Measurements from ENCODE around the gene TWF1.
"Not testable (repeated sequence)": the region's sequence is repeated elsewhere in the genome, so short reads cannot be mapped to it uniquely, and the experiment has no call there.

The TWF1 gene

DNA sequence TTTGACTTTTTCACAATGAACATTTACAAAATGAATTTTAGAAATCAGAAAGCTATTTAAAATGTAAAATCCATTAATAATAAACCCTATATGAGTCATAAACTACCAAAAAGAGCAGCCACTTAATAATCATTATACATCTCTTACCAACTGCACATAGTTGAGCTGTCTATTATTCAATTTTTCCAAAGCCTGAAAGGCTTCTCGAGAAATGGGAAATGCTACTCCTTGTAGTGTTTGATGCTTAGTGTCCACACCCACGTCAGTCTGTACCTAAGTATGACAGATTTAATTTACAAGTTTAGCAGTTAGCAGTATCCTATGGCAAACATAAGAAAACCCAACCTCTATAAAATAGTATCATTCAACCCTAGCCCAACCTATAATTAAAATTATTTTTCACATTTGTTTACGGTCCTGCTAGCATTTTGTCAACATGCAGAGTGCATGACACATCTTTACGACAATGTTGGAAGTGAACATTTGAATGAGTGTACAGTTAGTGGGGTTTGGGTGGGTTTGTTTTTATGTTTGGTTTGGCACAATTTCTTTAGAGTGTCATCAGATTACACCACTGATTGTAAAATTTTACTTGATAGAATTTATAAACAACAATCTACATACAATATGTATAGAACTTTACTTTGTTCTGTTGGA lies 8.4 kb downstream of the TWF1 start:
- DNase-seq = no peak

DNA sequence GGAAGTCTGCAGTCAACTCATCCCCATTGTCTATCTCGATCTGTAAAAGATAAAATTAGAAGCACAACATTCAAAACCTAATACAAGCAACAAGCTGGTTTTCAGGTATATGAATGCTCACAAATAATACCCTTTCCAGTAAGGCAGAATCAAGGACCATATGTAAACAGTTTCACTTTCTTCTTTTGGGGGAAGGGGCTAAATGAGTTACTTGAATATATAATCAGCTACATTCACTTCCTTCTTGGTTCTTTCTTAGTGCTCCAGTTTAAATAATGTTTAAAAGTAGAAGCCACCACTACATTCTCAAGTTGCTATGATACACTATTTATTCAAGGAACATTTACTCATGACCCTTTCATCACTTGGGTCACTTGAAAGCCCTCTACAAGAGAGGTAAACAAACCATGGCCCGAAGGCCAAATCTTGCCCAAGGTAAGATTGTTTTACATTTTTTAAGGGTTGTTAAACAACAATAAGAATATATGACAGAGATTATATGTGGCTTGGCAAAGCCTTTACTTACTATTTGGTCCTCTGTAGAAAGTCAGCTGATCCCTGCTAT lies 10.3 kb downstream of the TWF1 start:
- no peak for DNase-seq

DNA sequence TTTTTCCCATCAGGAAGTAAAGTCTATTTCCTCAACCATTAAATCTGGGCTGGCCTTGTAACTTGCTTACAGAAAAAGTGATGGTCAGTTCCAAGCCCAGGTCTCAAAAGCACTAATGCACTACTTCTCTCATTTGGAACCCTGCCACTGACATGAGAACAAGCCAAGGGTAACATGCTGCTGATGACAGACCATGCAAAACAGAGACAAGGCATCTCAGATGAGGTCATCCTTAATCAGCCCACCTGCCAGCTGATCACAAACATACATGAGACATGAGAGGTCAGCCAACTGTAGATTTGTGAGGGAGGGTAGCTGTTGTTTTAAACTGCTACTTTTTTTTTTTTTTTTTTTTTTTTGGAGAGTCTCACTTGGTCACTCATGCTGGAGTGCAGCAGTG lies 16.2 kb downstream of the TWF1 start:
- DNase-seq = no peak

DNA sequence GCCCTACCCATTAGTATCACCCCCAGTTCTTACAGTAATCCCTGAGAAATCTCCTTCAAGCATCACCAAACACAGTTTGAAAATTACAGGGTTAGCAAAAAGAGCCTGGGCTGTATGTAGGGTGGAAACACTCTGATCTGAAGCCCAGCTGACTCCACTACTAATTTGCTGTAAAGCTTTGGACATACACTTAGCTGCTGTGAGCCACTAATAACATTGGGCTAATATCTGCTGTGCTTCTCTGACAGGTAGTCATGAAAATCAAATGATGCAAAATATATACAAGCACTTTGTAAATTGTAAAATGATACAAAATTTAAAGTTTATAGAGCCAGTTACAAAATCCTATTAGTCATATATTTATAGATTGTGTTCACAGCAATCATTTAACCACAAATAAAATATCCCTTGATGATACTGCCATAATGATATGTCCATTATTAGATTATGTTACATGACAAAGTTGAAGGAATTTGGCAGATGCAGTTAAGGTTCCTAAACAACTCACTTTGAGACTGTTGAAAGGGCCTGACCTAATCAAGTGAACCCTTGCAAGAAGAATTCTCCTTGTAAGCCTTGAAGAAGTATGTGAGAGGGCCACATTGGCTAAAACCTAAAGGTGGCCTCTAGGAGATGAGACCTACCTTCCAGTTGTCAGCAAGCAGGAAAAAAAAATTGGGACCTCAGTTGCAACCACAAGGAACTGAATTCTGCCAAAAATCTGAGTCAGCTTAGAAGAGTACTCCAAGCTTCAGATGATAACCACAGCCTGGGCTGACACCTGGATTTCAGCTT lies 19.0 kb downstream of the TWF1 start:
- no peak for DNase-seq

DNA sequence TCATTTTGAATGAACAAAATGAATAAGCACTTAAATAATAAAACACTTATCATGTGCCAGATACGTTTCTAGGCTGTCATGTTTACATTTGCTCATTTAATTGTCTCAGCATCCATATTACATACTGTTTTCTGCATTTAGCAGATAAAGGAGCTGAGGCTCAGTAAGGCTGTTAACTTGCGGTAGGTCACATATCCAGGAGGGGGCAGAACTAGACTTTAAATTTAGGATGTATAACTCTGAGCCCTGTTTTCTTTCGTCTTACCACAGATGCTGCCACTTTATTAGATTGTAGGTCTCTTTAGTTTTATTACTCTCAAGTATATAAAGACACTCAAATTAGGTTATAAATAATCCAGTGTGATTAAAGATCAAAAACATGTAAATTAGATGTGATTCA lies 29.6 kb downstream of the TWF1 start:
- no peak for DNase-seq

DNA sequence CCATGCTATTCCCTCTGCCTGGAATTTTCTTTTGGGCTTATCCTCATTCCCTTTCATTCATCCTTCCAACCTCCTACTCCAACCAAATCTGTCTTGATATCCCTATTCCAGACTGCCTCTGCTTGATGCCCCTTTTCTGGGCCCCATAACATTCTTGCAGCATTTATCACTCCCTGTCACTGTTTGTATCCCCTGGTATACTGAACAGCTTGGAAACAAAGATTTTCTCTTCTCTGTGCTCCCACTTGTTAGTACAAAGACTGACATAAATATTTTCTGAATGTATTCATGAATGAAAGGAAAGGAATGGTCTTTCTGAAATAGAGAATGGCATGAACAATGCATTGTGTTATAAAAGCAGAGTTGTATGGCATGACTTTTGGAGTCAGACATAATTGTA lies 39.8 kb downstream of the TWF1 start:
- DNase-seq = no peak

DNA sequence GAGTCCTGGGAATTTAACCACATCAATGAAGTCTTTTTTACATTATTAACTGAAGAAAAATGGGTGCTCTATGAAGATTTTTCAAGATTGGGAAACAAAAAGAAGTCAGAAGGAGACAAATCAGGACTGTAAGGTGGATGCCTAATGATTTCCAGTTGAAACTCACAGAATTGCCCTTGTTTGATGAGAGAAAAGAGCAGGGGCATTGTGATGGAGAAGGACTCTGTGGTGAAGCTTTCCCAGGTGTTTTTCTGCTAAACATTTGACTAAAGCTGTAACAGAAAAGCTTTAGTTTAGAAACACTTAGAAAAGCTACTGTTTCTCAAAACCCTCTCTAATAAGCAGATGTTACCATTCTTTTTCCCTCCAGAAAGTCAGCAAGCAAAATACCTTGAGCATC lies 41.6 kb downstream of the TWF1 start:
- DNase-seq = no peak

DNA sequence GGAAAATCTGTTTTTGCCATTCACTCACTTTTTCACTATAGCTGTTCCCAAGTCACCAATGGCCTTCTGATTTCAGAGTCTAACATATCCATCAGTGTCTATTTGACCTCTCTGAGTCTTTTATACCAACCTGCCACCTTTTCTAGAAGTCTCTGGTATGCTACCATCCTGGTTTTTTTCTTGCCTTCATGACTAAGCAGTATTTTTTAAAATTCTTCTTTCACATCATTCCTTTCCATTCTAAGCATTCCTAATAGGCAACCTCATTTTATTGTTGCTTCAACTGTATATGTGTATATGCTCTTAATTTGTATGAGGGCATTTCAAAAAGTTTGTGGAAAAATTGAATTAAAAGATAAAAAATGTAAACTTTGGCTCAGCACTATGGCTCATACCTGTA lies 42.3 kb downstream of the TWF1 start:
- DNase-seq = no peak

DNA sequence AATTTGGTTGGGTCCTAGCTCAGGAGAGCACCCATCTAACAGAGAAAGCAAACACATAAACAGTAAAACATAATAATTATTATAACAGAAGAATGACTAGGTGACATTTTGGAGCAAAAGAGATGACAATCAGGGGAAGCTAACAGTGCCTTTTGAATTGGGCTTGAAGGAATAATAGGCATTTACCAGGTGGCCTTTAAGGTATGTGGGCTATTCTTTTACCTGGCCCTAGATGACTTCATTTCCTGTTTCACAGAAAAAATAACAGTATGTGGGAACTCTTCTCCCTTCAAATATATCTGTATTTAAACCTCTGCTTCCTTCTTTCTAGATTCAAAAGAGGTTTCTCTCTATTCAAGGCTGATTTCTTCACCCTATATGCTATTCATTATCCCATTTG lies 43.5 kb downstream of the TWF1 start:
- no peak for DNase-seq

DNA sequence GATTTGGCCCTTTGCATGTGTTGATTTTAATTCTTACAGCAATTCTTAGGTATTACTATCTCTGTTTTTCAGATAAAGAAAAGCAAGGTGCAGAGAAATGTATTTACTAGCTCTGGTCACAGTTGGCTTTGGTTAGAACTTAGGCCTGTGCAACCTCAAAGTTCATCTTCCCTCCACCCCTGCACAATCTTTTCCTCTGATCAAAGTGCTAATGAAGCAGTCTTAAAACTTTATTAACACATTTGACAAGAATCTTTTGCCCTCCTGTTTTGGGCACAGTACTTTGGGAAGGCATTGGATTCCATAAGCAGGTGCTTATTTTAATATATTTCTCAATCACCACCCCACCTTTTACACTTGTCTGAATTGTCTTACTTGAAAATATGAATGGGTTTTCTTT lies 44.6 kb downstream of the TWF1 start:
- DNase-seq = no peak

DNA sequence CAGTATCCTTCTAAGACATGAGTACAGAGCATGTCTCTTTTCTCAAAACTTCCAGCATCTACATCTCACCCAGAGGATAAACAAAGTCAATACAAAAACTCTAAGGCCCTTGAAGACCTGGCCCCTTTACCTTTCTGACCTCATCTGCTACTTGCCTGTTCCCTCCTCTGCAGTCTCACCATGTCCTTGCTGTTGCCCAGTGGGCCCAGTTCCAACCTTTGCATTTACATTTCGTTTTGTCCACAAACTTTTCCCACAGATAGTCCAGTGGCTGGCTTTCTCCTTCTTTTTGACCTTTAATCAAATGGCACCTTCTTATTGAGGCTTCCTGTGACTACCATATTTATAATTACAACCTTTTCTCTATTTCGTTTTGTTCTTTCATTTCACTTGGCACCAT lies 45.7 kb downstream of the TWF1 start:
- no peak for DNase-seq

DNA sequence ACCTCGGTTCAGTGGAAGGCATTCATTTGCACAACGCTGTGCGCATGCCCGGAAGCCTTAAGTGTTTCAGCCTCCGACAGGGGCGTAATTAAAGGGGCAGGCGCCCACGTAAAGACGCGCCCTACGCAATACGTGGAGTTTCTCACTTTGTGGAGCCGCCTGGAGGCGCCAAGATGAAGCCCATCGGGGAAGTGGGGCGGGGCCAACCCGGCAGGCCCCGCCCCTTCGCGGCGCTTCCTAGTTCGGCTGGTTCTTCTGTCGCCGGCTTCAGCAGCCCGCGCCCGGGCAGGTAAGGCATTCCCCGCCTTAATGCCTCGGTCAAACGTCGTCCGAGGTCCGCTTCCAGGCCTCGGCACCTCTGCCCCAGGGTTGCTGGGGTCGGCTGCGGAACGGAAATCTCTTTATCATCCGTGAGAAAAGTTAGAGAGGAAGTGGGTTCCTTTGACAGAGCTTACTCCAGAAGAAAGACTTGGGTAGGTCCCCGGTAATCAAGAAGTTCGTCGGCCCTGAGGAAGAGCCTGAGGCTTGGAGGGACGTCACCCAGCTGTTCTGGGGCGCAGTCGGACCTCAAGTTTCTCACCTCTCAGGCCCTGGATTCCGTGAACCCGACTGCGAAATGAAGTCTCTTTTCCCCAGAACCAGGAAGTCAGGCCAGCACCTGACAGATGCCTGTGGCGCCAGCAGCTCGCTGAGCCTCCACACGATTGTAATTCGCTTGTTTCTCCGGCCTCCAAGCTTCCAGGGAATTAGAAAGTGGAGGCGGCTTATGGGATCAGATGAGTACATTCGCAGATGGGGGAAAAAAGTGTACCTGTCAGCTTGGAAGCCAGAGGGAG lies 47.2 kb downstream of the TWF1 start, which contains the start of the genes IRAK4 and PUS7L:
IRAK4 (plus strand) TSS at position 224 of the 836 bp plus-strand sequence. CDS start 9,161 bp downstream, outside the sequence.
PUS7L (minus strand) TSS at position 63 of the 836 bp plus-strand sequence. CDS start 3,545 bp downstream, outside the sequence.
- DNase-seq = peak; percentile 98

DNA sequence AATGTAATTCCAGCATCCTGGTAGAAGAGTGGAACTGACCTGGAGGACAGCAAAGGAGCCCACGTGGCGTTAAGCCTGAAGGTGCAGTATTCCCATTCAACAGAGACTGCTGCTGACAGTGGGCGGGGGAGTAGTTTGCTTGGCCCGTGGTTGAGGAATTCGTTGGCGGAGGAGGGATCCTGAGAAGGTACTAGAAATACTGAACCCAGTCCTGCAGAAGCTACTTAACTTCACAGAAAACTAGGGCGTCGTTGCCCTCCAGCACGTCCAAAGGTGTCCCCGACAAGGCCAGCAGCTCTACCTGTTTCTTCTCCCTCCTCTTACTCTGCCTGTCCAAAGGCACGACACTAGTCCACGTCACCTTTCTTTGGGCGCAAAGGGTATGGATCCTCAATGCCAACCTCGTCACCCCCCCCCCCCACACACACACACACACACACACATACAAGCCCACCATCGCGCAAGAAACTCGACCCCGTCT lies 47.8 kb downstream of the TWF1 start:
- no peak for DNase-seq

DNA sequence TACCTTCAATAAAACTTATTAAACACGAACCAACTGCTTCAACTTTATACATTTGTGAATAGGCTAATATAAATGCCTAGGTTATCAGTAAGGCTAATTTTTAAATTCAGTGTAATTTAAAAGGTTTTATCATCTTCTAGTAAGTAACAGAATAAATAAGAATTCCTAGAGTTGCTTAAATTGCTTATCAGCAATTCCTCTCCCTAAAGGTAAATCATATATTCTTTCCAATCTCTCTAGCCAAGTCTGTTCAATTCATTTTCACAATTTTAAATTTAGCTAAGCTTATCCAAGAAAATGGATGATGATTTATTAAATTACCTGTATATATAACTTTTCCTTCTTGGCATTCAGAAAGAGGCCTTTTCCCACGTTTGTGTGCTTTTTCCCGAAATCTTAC lies 52.1 kb downstream of the TWF1 start:
- no peak for DNase-seq

DNA sequence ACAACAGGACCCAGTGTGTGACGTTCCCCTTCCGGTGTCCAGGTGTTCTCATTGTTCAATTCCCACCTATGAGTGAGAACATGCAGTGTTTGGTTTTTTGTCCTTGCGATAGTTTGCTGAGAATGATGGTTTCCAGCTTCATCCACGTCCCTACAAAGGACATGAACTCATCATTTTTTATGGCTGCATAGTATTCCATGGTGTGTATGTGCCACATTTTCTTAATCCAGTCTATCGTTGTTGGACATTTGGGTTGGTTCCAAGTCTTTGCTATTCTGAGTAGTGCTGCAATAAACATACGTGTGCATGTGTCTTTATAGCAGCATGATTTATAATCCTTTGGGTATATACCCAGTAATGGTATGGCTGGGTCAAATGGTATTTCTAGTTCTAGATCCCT lies 54.8 kb downstream of the TWF1 start:
- not testable (repeated sequence) for DNase-seq

DNA sequence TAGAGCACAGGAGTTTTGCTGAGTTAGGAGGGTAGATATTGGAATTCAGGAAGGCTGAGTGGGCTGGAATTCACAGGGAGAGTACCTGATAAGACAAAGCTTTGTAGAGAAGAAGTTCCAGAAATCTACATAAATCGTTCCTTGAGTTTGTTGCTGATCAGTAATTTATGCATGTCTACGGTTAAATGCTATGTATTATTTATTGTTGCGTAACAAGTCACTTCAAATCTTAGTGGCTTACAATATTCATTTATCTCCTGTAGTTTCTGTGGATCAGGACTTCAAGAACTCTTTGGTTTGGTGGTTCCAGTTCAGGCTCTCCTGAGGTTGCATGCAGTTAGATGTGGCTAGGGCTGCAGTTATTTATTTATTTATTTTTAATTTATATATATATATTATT lies 55.3 kb downstream of the TWF1 start:
- no peak for DNase-seq

DNA sequence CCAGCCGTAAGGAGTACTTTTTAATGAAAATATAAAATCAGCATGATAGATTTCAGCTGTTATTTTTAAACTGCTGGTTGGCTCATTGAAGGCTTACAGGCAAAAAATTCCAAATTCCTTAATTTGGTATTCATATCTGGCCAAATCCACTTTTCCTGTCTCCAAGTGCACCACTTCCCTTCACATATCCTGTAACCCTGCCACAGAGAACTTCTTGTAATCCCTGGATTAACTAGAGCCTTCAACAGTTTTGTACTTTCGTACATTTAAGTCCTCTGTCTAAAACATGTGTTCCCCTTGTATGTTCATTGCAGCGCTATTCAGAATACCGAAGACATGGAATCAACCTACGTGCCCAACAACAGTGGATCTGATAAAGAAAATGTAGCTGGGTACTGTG lies 57.1 kb downstream of the TWF1 start:
- DNase-seq = no peak

DNA sequence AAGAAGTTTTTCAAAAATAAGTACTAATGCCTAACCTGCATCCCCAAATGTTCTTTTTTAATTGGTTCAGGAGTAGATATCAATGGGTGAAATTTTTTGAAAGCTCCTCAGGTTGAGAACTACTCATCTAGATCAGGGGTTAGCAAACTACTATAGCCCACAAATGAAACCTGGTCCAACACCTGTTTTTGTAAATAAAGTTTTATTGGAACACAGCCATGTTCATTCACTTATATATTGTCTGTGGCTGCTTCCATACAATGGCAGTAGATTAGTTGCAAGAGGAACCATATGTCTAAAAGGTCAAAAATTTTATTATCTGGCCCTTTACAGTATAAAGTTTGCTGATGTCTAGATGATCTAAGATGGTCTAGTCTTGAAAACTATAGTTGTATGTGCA lies 61.3 kb downstream of the TWF1 start:
- DNase-seq = no peak

Data from GOT3 (cell line).